GM19468 (cell line): ENCODE data around the gene RNASEL.
"Not testable (repeated sequence)": the region's sequence is repeated elsewhere in the genome, so short reads cannot be mapped to it uniquely, and the experiment has no call there.

Source experiments
- ATAC-seq: cut with Tn5 transposase; IDR thresholded peaks from one replicate; pipeline ENCODE4 v1.9.1; 2021; ENCODE audit warnings: mild to moderate bottlenecking, moderate library complexity, moderate number of reproducible peaks; ENCODE audit not compliant: unreplicated experiment; ENCODE audit errors: extremely low read depth

Gene RNASEL, protein sequence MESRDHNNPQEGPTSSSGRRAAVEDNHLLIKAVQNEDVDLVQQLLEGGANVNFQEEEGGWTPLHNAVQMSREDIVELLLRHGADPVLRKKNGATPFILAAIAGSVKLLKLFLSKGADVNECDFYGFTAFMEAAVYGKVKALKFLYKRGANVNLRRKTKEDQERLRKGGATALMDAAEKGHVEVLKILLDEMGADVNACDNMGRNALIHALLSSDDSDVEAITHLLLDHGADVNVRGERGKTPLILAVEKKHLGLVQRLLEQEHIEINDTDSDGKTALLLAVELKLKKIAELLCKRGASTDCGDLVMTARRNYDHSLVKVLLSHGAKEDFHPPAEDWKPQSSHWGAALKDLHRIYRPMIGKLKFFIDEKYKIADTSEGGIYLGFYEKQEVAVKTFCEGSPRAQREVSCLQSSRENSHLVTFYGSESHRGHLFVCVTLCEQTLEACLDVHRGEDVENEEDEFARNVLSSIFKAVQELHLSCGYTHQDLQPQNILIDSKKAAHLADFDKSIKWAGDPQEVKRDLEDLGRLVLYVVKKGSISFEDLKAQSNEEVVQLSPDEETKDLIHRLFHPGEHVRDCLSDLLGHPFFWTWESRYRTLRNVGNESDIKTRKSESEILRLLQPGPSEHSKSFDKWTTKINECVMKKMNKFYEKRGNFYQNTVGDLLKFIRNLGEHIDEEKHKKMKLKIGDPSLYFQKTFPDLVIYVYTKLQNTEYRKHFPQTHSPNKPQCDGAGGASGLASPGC

DNA sequence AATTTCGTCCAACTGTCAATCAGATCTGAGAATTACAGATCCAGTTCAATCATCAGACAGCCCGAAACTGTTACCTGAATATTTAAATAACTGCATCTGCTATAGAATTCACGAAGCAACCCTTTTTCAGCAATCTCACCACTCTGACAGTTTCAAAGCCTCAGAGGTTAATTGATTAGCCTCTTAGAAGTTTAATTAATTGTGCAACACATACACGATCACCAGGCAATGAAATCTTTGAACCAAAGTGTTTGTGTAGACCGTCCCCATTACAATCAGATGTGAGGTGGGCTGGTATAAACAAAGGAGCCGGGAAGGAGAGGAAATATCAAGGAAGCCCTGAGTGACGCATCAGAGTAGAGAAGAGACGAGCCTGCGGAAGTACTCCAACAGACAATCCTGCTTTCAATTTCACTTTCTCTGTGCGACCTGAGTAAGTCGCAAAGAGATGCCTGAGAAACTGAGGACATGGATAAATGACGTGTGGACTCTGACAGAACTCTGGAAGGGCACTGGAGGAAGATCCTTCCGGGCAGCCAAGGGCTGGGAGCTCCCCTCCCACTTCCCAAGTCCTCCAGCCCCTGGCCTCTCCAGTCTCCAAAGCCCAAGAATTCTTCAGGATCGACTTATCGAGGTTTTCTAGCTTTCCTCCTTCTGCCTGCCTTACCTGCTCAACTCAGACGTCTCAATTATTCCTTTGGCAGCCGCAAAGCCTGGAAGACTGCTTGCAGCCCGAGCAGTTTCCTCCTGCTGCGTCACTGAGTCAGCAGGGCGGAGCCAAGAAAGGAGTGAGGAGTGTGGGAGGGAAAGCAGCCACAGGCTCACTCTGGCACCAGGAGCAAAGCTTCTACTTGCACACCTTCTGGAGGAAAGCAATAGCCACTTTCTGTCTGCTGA lies at the start of gene RNASEL:
TSS of gene RNASEL (minus strand) at position 757 of the 897 bp plus-strand sequence. CDS start 2,450 bp downstream, outside the sequence.
- ATAC-seq: peak; percentile 35

DNA sequence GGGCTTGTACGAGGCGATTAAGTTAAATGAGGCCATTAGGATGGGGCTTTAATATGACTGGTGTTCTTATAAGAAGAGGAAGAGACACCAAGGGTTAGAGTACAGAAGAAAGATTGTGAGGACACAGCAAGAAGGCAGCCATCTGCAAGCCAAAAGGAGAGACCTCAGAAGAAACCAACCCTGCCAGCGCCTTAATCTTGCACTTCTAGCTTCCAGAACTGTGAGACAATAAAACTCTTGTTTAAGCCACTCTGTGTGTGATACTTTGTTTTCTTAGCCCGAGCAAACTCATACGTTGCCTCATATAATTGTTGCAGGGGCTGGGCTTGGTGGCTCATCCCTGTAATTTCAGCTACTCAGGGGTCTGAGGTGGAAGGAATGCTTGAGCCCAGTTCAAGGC lies 48.7 kb upstream of the RNASEL start:
- ATAC-seq: no peak

DNA sequence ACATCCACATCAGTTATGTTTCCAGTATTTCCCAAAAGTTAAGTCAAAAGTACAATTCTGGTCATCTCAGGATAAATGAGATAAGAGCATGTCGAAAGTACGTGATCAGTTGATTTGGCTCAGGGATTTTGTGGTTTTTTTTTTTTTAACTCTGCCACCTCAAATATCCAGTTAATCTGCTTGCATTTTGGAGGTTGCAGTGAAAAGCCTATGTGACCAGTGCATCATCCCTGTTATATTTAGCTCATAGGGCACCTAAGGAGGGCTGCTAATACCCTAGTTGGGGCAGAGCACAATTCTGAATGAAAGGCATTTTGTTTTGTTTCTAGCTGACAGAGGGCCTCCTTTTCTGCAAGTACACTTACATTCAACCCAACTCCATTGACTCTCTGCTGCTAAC lies 46.8 kb upstream of the RNASEL start:
- no peak for ATAC-seq

DNA sequence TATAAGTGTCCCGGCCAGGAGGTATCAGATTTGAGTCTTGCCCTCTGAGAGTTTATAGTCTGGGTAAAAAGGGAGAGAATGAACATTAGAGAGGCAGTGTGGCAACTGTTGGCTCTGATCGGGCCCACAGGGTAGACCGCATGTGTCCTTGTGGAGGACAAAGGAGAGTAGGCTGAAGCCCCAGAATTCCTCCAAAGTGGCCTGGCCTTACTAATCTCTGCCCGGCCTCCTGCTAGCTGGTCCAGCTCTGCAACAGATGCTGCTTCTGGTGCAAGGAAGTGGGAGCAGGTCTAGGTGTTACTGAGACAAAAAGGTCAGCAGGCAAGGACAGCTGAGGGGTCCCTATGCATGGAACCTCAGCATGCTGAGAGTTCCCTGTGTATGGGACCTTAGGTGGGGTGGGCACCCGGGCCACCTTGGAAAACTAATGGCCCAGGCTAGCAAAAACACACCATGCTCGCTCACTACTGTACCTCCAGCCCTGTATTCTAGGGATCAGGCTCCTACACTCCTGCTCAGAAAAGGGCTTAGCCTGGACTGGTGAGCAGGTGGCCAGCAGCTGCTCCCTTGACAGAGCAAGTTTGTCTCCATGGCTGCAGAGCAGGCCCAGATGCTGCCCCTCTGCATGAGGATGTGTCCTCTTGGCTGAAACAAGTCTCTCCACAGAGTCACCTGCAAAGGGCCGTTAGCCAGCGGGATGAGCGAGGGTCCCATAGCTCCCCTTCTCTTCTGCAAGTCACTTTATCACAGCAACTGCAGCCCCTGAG lies 45.4 kb upstream of the RNASEL start:
- ATAC-seq: no peak

DNA sequence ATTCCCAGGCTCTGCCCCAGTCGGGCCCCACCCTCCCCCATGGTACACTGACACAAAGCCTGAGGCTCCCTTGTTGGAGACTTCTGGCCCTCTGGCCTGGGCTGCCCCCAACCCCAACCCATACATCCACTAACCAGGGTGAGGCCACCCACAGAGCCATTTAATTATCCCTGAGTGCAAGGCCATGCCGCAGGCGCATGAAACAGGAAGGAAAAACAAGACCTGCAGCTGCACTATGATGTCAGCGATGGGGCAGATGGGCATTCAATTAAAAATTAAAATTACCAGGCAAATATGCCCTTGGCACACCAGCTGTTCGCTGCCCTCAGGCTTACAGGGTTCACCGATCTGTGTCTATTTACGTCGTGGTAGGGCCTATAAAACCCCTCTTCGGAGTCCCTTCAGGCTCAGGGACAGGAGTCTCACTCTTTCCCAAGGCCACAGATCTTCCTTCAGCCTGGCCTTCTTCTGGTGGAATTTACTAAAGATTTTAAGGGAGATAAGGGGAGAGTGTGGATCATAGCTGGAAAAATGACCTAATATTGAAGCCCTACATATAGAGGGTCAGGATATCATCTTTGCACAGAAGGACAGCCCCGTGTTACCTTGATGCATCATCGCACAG lies 44.7 kb upstream of the RNASEL start:
- ATAC-seq: peak; percentile 27

DNA sequence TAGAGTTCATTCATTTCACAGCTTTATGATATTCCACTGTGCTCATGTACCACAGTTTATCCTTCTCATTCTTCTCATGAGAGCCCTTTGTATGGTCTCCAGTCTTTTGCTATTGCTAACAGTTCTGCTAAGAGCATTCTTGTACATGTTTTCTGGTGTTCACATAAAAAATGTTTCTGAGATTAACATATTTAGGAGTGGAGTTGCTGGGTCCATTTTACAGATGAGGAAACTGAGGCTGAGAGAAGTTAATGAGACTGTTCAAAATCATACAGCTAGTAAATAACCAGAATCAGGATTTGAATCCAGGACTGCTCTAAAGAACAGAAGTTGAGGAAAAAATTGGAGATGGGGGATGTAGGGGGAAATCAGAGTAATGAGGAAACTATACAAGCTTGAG lies 44.0 kb upstream of the RNASEL start:
- no peak for ATAC-seq

DNA sequence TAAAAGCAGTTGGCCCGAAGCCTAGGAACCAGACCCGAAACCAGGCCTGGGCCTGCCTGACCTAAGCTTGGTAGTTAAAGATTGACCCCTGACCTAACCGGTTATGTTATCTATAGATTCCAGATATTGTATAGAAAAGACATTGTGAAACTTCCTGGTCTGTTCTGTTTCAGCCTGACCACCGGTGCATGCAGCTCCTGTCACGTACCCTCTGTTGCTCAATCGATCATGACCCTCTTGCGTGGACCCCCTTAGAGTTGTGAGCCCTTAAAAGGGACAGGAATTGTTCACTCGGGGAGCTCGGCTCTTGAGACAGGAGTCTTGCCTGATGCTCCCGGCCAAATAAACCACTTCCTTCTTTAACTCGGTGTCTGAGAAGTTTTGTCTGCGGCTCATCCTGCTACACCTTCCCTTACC lies 43.4 kb upstream of the RNASEL start:
- ATAC-seq: not testable (repeated sequence)

DNA sequence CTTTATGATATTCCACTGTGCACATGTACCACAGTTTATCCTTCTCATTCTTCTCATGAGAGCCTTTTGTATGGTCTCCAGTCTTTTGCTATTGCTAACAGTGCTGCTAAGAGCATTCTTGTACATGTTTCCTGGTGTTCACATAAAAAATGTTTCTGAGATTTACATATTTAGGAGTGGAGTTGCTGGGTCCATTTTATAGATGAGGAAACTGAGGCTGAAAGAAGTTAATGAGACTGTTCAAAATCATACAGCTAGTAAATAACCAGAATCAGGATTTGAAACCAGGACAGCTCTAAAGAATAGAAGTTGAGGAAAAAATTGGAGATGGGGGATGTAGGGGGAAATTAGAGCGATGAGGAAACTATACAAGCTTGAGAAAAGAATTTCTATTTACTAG lies 42.9 kb upstream of the RNASEL start:
- no peak for ATAC-seq

DNA sequence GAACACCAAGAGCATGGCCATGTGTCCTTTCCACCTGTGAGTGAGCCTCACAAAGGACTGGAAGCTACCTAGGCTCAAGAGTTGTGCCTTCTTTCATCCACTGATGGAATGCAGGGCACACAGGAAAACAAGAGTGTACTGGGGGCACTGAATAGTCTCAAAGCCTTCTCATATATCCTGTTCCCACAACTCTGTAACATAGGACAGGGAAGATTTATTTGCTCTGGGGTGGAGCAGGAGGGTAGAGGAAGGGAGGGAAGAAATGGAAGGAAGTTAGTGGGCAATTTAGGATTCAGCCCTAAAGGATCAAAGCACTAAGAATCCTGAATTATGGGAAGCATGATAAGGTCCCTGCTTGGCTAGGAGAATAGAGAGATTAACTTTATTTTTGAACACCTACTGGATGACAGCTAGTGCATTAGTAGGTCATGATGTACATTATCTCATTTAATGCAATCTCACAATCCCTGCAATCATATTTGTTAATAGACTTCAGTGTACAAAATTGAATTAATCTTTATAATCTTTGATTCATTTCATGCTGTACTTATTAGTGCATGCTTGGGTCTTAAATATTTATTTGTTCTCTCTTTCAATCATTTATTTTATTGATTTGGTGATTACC lies 42.1 kb upstream of the RNASEL start:
- ATAC-seq: no peak

DNA sequence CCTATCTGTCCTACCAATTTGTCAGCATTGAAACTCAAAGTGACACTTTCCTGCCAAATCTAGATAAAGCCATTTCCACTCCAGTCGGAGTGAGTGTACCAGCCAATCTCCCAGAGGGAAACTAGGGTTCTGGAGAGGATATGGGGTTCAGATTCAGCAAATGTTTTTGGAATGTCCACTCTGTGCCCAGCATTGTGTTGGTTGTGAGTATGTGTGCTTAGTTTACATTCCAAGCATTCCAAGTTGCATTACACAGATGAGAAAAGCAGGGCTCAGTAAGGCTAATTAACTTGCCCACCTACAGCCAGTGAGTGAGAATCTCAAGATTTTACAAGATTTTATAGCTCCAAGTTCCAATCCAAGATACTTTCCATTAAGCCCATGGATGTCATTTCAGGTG lies 41.5 kb upstream of the RNASEL start:
- no peak for ATAC-seq

DNA sequence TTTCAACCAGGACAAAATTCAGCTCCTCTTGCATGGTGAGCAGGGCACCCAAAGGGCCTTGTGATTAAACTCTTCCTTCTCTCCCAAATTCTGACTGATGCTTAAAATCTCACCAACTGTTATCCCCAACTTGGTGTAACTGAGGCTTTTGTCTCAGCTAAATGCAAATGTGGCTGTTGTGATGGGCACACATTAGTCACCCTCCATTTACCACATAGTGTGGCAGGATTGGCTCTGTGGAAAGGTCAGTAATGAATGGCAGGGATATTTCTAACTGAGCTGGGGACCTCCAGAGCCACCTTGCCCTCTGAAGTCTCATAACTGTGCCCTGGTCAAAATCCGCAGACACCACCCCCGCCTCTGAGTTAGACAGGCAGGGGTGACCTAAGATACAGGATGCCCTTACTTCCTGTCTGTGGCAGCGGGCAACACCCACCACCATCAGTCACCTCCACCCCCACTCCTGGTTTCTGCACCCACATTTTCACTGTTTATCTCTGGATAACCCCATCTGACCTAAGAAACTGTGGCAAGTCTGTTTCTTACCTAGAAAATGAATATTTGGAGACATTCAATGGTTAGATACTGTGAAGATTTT lies 40.5 kb upstream of the RNASEL start:
- peak; percentile 60 for ATAC-seq

DNA sequence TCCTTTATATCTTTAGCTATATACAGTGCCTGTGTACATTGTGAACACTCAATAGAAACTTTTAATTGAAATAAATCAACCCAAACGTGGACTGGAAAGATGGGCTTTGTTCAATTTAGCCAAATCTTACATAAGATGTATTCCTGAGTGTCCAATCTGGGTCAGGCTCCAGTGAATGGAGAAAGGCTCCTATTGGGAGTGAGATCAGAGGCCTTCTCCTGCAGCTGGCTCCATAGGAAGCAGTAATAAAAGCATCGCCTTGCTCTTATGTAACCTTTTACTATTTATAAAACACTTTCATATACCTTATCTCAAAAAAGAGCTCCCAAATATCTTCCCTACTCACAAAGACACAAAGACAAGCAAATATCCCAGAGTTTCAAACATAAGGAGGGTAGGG lies 40.0 kb upstream of the RNASEL start:
- ATAC-seq: no peak

DNA sequence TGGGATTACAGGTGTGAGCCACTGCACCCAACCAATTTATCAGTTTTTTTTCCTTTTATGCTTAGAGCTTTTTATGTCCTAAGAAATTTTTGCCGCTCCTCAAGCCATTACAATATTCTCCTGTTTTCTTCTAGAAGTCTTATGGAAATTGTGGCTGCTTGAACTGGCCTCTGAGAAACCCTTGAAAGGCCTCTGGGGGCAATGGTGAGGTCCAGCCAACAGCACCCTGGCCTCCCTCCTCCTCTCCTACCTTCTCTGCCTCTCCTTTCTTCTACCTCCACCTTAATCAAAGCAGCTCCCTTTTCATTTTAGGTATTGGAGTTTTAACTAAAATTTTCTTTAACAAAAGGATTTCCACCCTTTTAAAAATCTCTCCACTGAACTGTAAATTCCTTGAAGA lies 39.6 kb upstream of the RNASEL start:
- ATAC-seq: no peak

DNA sequence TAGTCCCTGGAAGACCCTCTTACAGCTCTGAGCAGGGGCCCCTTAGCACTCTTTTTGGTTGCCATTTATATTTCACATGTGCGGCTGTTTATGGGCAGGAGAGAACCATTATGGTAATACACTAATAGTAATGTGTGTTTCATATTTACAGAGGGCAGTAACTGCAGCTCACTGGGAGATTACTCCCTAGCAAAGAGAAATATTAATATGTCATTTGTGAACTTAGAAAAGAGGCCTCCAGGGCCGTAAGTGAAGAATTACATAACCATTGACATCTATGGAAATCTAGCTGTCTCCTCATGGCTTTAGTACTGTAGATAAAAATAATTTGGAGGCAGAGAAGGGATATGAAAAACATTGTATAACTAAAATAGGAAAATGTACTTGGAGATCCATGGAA lies 38.6 kb upstream of the RNASEL start:
- no peak for ATAC-seq

DNA sequence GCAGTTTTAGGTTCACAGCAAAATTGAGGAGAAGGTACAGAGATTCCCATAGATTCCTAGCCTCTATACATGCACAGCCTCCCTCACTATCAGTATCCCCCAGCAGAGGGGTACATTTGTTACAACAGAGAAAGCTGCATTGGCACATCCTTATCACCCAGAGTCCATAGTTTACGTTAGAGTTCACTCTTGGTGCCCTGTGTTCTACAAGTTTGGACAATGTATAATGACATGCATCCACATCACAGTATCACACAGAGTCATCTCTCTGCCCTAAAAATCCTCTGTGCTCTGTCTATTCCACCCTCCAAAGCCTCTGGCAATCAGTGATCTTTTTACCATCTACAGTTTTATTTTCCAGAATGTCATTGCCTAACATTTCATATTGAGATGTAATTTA lies 37.5 kb upstream of the RNASEL start:
- ATAC-seq: no peak

DNA sequence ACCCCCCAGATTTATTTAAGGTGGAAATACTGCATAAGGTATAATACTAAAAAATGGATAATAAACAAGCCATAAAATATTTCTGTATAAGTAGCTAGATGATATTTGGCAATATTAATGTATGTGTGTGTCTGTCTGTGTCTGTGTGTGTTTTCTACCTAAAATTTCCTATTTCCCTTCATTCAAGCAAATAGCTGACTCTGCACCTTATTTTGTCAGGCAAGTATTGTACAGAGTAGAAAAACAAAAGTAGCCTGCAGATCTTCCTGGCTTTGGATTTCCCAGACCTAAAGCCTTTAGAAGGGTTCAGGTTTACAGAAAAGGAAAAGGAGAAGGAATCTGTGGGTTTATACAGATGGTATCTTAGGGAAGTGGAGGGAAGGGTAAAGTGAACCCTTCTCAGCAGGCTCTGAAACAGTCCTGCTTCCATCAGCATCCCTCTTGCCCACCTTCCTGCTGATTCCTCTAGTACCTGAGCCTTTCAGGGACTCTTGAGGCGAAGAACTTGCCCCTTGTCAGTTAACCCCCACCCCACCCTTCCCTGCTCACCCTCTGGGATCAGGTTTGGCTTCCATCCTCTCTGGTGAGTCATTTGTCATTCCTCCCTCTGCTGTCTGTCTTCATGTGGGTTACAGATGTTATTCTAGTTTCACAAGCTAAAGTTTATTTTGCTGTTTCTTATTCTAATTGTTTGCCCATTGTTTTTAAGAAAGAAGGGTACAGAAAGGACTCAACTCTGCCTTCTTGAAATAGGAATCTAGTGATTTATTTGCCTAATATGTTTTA lies 36.9 kb upstream of the RNASEL start:
- ATAC-seq: no peak

DNA sequence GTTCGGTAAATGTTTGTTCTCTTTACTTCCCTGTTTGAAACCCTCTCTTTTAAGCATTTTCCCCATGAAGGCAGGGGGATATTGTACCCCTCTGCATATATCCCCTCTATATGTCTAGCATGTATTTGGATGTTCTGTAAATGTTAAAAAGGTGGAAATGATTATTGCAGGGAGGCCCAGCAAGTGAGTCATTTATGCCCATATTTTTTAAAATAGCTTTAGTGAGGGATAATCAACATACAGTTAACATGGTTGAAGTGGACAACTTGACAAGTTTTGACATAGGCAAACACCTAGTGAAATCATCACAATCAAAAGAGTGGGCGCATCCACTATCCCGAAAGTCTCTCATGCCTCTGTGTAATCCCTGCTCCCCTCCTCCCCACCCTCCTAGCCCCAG lies 36.0 kb upstream of the RNASEL start:
- no peak for ATAC-seq

DNA sequence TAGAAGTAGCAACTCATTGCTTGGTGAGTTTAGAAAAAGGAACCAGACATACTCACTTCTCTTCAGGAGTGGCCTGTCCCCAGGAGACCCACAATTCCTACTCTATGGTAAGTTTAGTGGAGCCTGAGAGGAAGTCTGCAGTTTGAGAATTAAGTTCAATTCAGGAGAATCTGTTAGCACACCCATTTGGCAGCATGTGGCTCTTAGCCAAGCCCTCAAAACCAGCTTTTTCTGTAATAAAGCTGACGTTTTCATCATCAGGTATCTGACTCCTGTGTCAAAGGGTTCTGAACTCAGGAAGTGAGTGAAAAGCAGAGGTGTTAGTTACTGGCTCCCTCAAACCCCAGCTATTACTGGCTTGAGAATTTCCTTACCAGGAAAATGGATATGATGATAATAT lies 35.5 kb upstream of the RNASEL start:
- ATAC-seq: no peak
